Spleen (tissue), 11 donors: Measurements from ENCODE around the gene XRCC4. TPM values are rescaled to one million over a fixed set of nuclear protein-coding genes. Genes with fewer than 3 reads are reported as not detected.

Experiments
- DNase-seq: peaks from one replicate; pipeline ENCODE4 v3.0.0-alpha.2; 2020
- H3K27ac ChIP-seq, 8 donors: fragments of 200-600 bp; sonication (generic) in 7 of 8; 1 replicate in 4 of 8; 2 replicates in 4 of 8; pipeline versions ENCODE4 v1.5.0 to v1.8.0; 2016 to 2021; ENCODE audit warnings: inconsistent platforms in 4 of 8, mild to moderate bottlenecking in 4 of 8, moderate library complexity in 1 of 8
- H3K27me3 ChIP-seq, 7 donors: fragments of 200-600 bp; sonication (generic) in 6 of 7; replicated peaks in 1 of 7; 1 replicate in 4 of 7; 2 replicates in 3 of 7; pipeline versions ENCODE4 v1.5.0 to v1.8.0; 2016 to 2021; ENCODE audit warnings: inconsistent platforms in 3 of 7, mild to moderate bottlenecking in 1 of 7
- H3K36me3 ChIP-seq, 6 donors: fragments of 200-600 bp; sonication (generic) in 5 of 6; 1 replicate in 4 of 6; 2 replicates in 2 of 6; pipeline versions ENCODE4 v1.5.0 to v1.8.0; 2016 to 2021; ENCODE audit warnings: inconsistent platforms in 2 of 6
- H3K4me1 ChIP-seq, 6 donors: fragments of 200-600 bp; sonication (generic) in 5 of 6; 1 replicate in 3 of 6; 2 replicates in 3 of 6; pipeline versions ENCODE4 v1.5.0 to v1.8.0; 2016 to 2021; ENCODE audit warnings: inconsistent platforms in 3 of 6
- H3K4me3 ChIP-seq, 8 donors: fragments of 200-600 bp; sonication (generic) in 7 of 8; 1 replicate in 4 of 8; 2 replicates in 4 of 8; pipeline versions ENCODE4 v1.5.0 to v1.8.0; 2016 to 2021; ENCODE audit warnings: inconsistent platforms in 4 of 8, mild to moderate bottlenecking in 4 of 8, moderate library complexity in 2 of 8
- H3K9me3 ChIP-seq, 8 donors: fragments of 200-600 bp; sonication (generic) in 7 of 8; 1 replicate in 4 of 8; 2 replicates in 4 of 8; pipeline versions ENCODE4 v1.5.0 to v1.8.0; 2016 to 2021; ENCODE audit warnings: inconsistent platforms in 4 of 8
- POLR2A ChIP-seq, 3 donors: fragments of 450-650 bp; IDR thresholded peaks; one replicate each; pipeline ENCODE4 v1.5.1; 2017; ENCODE audit warnings: antibody characterized with exemption in 3 of 3, mild to moderate bottlenecking in 1 of 3
- POLR2AphosphoS5 ChIP-seq, 3 donors: sonication (generic); formaldehyde crosslinking; IDR thresholded peaks; one replicate each; pipeline ENCODE4 v1.5.1; 2017; ENCODE audit warnings: antibody characterized with exemption in 3 of 3
- WGBS, 5 donors: extraction: QIAGEN DNeasy Blood & Tissue Kit in 3 of 5; methylation state at CpG; one replicate each; pipeline versions ENCODE4 v1.1.5 to v1.1.7; 2013 to 2018; 5-methylcytosine and 5-hydroxymethylcytosine counted together
- intact Hi-C: fragments of 100-400 bp; cut with DNase I; formaldehyde crosslinking; loops from one replicate; pipeline ENCODE4 v1.15.0; 2023; ENCODE audit warnings: low total_unique reads
- polyA plus RNA-seq, 3 donors: library from polyadenylated mRNA; stranded (reverse); fragments of 200-250 nt; gene quantifications; one replicate each; pipeline ENCODE4 v1.2.1, GENCODE V29; 2013
- total RNA-seq, 7 donors: library from RNA; depleted of rRNA in 3 of 7; stranded (reverse); fragments of >200 nt in 3 of 7; fragmentation: NEBNext Ultra II Directional in 4 of 7; extraction: Animal tissue kit (Norgen Biotek cat#: 25700) in 4 of 7; gene quantifications; one replicate each; pipeline versions ENCODE4 v1.1.0 to v1.2.1, GENCODE V29; 2016 to 2021
- TF ChIP-seq, protein P1 (sequence below), 11 experiments: fragments of 200-600 bp in 7 of 11; fragments of 450-650 bp in 4 of 11; sonication (generic) in 4 of 11; IDR thresholded peaks in 8 of 11; conservative IDR thresholded peaks in 3 of 11; 1 replicate in 7 of 11; 2 replicates in 4 of 11; pipeline versions ENCODE4 v1.4.0 to v1.8.0; 2016 to 2021; ENCODE audit warnings: antibody characterized with exemption in 11 of 11, inconsistent platforms in 4 of 11, mild to moderate bottlenecking in 1 of 11
- donor health status: healthy with polysubstance abuse.
- donor health status: DM: no; HTN: no; CAD: no; lungs with moderate emphysema.
- donor health status: DM: no; HTN: no; CAD: no.
- donor health status: Bipolar disorder and iron deficiency.
- donor health status: healthy.
- donor health status: DM: no; HTN: no; CAD: no.
- donor health status: DM: yes; HTN: yes; CAD: no.

XRCC4 gene
- total and polyA plus RNA-seq, 10 donors = 4.3 to 14.5 (median 9.6) TPM

GRCh38 chr5:83172011-83172410, 94.7 kb downstream of the XRCC4 start:
- TF ChIP-seq POLR2AphosphoS5 (IDR thresholded peaks at IDR 0.05) (no peak), POLR2A (IDR thresholded peaks at IDR 0.05) (no peak)
- TF ChIP-seq, protein P1, sequence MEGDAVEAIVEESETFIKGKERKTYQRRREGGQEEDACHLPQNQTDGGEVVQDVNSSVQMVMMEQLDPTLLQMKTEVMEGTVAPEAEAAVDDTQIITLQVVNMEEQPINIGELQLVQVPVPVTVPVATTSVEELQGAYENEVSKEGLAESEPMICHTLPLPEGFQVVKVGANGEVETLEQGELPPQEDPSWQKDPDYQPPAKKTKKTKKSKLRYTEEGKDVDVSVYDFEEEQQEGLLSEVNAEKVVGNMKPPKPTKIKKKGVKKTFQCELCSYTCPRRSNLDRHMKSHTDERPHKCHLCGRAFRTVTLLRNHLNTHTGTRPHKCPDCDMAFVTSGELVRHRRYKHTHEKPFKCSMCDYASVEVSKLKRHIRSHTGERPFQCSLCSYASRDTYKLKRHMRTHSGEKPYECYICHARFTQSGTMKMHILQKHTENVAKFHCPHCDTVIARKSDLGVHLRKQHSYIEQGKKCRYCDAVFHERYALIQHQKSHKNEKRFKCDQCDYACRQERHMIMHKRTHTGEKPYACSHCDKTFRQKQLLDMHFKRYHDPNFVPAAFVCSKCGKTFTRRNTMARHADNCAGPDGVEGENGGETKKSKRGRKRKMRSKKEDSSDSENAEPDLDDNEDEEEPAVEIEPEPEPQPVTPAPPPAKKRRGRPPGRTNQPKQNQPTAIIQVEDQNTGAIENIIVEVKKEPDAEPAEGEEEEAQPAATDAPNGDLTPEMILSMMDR (IDR thresholded peaks at IDR 0.05 in 8 of 11, conservative IDR thresholded peaks at IDR 0.05 in 3 of 11) = no peak
- Histone ChIP-seq H3K4me1 (no peaks in the 10 kb centered on the region), H3K36me3 (no peaks in the 10 kb centered on the region), H3K27ac (no peak overlapping the region), H3K9me3 (no peaks in the 10 kb centered on the region), H3K4me3 (no peak overlapping the region), H3K27me3 (no peaks in the 10 kb centered on the region)
- intact Hi-C loops = no loop called here
- WGBS, 5 donors = 99 to 100% (median 100%) methylated on average over 1 of the region's 1 CpG
- DNase-seq = no peak

- intact Hi-C loops = no loop called here
- Histone ChIP-seq H3K9me3 (no peaks in the 10 kb centered on the region), H3K4me3 (no peak overlapping the region), H3K27me3 (no peaks in the 10 kb centered on the region), H3K4me1 (no peaks in the 10 kb centered on the region), H3K36me3 (no peaks in the 10 kb centered on the region), H3K27ac (no peak overlapping the region)
- TF ChIP-seq, protein P1 (IDR thresholded peaks at IDR 0.05 in 8 of 11, conservative IDR thresholded peaks at IDR 0.05 in 3 of 11) = no peak
- no peak for TF ChIP-seq POLR2A (IDR thresholded peaks at IDR 0.05)
- no peak for TF ChIP-seq POLR2AphosphoS5 (IDR thresholded peaks at IDR 0.05)
- DNase-seq = no peak
These were observed 95.3 kb downstream of the XRCC4 start for GRCh38 chr5:83172655-83173054.

GRCh38 chr5:83173826-83174225, 96.5 kb downstream of the XRCC4 start:
- intact Hi-C loops = no loop called here
- 94 to 100% (median 97%) methylated on average over 2 of the region's 2 CpGs for WGBS, 5 donors
- no peak for DNase-seq
- H3K27ac ChIP-seq = no peak overlapping the region
- TF ChIP-seq POLR2AphosphoS5 (IDR thresholded peaks at IDR 0.05) (no peak), POLR2A (IDR thresholded peaks at IDR 0.05) (no peak)
- TF ChIP-seq, protein P1 (IDR thresholded peaks at IDR 0.05 in 8 of 11, conservative IDR thresholded peaks at IDR 0.05 in 3 of 11) = no peak
- no peaks in the 10 kb centered on the region for H3K36me3 ChIP-seq
- H3K27me3 ChIP-seq = no peaks in the 10 kb centered on the region
- H3K4me3 ChIP-seq = no peak overlapping the region
- no peaks in the 10 kb centered on the region for H3K9me3 ChIP-seq
- no peaks in the 10 kb centered on the region for H3K4me1 ChIP-seq

- intact Hi-C loops = no loop called here
- Histone ChIP-seq H3K9me3 (no peaks in the 10 kb centered on the region), H3K4me3 (no peak overlapping the region), H3K36me3 (no peaks in the 10 kb centered on the region), H3K4me1 (no peaks in the 10 kb centered on the region), H3K27ac (no peak overlapping the region), H3K27me3 (no peaks in the 10 kb centered on the region)
- no peak for TF ChIP-seq POLR2A (IDR thresholded peaks at IDR 0.05)
- no peak for DNase-seq
- whole genome bisulfite sequencing, 5 donors = 94 to 100% (median 98%) methylated on average over 2 of the region's 2 CpGs
These were observed 100.5 kb downstream of the XRCC4 start for GRCh38 chr5:83177803-83178202.

- H3K36me3 ChIP-seq = no peaks in the 10 kb centered on the region
- no peak overlapping the region for H3K4me3 ChIP-seq
- no peaks in the 10 kb centered on the region for H3K27me3 ChIP-seq
- no peaks in the 10 kb centered on the region for H3K4me1 ChIP-seq
- H3K27ac ChIP-seq = no peak overlapping the region
- no peak for TF ChIP-seq POLR2AphosphoS5 (IDR thresholded peaks at IDR 0.05)
- TF ChIP-seq, protein P1 (IDR thresholded peaks at IDR 0.05 in 8 of 11, conservative IDR thresholded peaks at IDR 0.05 in 3 of 11) = no peak
- no peak for TF ChIP-seq POLR2A (IDR thresholded peaks at IDR 0.05)
- intact Hi-C loops = no loop called here
- no peak for DNase-seq
- no peaks in the 10 kb centered on the region for H3K9me3 ChIP-seq
These were observed 102.6 kb downstream of the XRCC4 start for GRCh38 chr5:83179966-83180365.
